ENCODE data around the gene DCC. TPM values are rescaled to one million over a fixed set of nuclear protein-coding genes. Genes with fewer than 3 reads are reported as not detected.

DCC gene
- total and polyA plus RNA-seq, 2 experiments from 2014 or later, result 0.53 to 0.73 TPM

DNA sequence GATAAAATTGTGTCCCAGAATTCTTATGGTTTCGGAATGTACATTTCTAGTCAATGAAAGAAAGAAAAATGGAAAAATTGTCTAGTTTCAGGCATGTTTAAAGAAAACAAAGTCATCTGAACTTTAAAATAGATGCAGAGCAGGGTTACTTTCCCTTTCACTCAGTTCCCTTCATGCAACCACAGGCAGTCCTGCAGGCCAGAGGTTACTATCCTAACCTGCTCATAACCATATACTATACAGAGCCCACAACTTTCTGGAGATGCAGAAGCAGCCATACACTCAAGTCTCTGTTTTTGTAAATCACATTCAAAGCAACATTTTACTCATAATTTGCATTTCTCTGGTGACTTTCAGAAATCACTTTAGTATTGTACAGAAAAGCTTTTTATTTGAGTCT is 1194.2 kb downstream of the DCC start (continued):
- TF ChIP-seq, protein P1, sequence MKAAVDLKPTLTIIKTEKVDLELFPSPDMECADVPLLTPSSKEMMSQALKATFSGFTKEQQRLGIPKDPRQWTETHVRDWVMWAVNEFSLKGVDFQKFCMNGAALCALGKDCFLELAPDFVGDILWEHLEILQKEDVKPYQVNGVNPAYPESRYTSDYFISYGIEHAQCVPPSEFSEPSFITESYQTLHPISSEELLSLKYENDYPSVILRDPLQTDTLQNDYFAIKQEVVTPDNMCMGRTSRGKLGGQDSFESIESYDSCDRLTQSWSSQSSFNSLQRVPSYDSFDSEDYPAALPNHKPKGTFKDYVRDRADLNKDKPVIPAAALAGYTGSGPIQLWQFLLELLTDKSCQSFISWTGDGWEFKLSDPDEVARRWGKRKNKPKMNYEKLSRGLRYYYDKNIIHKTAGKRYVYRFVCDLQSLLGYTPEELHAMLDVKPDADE (IDR thresholded peaks at IDR 0.05), result no peak
- TF ChIP-seq, protein P2, sequence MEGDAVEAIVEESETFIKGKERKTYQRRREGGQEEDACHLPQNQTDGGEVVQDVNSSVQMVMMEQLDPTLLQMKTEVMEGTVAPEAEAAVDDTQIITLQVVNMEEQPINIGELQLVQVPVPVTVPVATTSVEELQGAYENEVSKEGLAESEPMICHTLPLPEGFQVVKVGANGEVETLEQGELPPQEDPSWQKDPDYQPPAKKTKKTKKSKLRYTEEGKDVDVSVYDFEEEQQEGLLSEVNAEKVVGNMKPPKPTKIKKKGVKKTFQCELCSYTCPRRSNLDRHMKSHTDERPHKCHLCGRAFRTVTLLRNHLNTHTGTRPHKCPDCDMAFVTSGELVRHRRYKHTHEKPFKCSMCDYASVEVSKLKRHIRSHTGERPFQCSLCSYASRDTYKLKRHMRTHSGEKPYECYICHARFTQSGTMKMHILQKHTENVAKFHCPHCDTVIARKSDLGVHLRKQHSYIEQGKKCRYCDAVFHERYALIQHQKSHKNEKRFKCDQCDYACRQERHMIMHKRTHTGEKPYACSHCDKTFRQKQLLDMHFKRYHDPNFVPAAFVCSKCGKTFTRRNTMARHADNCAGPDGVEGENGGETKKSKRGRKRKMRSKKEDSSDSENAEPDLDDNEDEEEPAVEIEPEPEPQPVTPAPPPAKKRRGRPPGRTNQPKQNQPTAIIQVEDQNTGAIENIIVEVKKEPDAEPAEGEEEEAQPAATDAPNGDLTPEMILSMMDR (conservative IDR thresholded peaks at IDR 0.05; ENCODE audit: low read depth in 2 of 2), result no peak
- TF ChIP-seq, protein P3, sequence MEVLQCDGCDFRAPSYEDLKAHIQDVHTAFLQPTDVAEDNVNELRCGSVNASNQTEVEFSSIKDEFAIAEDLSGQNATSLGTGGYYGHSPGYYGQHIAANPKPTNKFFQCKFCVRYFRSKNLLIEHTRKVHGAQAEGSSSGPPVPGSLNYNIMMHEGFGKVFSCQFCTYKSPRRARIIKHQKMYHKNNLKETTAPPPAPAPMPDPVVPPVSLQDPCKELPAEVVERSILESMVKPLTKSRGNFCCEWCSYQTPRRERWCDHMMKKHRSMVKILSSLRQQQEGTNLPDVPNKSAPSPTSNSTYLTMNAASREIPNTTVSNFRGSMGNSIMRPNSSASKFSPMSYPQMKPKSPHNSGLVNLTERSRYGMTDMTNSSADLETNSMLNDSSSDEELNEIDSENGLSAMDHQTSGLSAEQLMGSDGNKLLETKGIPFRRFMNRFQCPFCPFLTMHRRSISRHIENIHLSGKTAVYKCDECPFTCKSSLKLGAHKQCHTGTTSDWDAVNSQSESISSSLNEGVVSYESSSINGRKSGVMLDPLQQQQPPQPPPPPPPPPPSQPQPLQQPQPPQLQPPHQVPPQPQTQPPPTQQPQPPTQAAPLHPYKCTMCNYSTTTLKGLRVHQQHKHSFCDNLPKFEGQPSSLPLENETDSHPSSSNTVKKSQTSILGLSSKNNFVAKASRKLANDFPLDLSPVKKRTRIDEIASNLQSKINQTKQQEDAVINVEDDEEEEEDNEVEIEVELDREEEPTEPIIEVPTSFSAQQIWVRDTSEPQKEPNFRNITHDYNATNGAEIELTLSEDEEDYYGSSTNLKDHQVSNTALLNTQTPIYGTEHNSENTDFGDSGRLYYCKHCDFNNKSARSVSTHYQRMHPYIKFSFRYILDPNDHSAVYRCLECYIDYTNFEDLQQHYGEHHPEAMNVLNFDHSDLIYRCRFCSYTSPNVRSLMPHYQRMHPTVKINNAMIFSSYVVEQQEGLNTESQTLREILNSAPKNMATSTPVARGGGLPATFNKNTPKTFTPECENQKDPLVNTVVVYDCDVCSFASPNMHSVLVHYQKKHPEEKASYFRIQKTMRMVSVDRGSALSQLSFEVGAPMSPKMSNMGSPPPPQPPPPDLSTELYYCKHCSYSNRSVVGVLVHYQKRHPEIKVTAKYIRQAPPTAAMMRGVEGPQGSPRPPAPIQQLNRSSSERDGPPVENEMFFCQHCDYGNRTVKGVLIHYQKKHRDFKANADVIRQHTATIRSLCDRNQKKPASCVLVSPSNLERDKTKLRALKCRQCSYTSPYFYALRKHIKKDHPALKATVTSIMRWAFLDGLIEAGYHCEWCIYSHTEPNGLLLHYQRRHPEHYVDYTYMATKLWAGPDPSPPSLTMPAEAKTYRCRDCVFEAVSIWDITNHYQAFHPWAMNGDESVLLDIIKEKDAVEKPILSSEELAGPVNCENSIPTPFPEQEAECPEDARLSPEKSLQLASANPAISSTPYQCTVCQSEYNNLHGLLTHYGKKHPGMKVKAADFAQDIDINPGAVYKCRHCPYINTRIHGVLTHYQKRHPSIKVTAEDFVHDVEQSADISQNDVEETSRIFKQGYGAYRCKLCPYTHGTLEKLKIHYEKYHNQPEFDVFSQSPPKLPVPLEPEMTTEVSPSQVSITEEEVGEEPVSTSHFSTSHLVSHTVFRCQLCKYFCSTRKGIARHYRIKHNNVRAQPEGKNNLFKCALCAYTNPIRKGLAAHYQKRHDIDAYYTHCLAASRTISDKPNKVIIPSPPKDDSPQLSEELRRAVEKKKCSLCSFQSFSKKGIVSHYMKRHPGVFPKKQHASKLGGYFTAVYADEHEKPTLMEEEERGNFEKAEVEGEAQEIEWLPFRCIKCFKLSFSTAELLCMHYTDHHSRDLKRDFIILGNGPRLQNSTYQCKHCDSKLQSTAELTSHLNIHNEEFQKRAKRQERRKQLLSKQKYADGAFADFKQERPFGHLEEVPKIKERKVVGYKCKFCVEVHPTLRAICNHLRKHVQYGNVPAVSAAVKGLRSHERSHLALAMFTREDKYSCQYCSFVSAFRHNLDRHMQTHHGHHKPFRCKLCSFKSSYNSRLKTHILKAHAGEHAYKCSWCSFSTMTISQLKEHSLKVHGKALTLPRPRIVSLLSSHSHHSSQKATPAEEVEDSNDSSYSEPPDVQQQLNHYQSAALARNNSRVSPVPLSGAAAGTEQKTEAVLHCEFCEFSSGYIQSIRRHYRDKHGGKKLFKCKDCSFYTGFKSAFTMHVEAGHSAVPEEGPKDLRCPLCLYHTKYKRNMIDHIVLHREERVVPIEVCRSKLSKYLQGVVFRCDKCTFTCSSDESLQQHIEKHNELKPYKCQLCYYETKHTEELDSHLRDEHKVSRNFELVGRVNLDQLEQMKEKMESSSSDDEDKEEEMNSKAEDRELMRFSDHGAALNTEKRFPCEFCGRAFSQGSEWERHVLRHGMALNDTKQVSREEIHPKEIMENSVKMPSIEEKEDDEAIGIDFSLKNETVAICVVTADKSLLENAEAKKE (CRISPR knock-in tag; IDR thresholded peaks at IDR 0.05), result no peak
- no peak for TF ChIP-seq POLR2AphosphoS5 (IDR thresholded peaks at IDR 0.05; ENCODE audit: low read depth)
- TF ChIP-seq EZH2phosphoT487 (IDR thresholded peaks at IDR 0.05; ENCODE audit: unreplicated experiment), result no peak
- TF ChIP-seq EZH2 (IDR thresholded peaks at IDR 0.05; ENCODE audit: low read depth, unreplicated experiment), result no peak

DNA sequence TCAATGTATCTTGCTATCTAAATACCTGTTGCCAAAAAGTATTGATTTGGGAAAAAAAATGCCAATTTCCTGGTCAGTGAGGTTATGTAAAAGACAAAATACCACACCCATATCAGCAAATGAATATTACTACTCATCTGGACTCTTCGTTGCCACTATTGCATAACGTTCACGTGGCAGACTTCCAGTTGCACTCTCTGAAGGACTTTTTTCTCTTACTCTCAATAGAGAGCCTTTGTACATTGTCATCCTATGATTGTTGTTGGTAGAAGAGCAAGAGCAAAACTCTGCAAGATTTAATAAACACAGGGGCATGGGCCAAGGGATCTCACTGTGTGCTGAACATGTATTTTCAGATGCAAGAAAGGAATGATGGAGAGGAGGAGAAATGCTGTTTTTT is 1194.7 kb downstream of the DCC start:
- no peak for DNase-seq (ENCODE audit: low spot score)
- Histone ChIP-seq H2AFZ (no peak overlapping the region), H4K20me1 (replicated peaks; ENCODE audit: insufficient read depth) (no peaks in the 10 kb centered on the region), H3K4me1 (ENCODE audit: insufficient read depth) (no peaks in the 10 kb centered on the region), H3K4me3 (no peak overlapping the region), H3K79me2 (replicated peaks; ENCODE audit: insufficient read depth) (no peaks in the 10 kb centered on the region), H3F3A (replicated peaks; ENCODE audit: low read depth) (no peaks in the 10 kb centered on the region), H3K36me3 (ENCODE audit: insufficient read depth) (no peaks in the 10 kb centered on the region), H3K27ac (ENCODE audit: low read depth) (no peak overlapping the region), H3K9me2 (ENCODE audit: insufficient read depth) (no peaks in the 10 kb centered on the region), H3K27me3 (ENCODE audit: insufficient read depth) (no peaks in the 10 kb centered on the region), H3K4me2 (no peak overlapping the region)
- TF ChIP-seq NANOG (IDR thresholded peaks at IDR 0.05; ENCODE audit: borderline replicate concordance) (no peak), EZH2 (IDR thresholded peaks at IDR 0.05; ENCODE audit: low read depth, unreplicated experiment) (no peak), CREB1 (CRISPR knock-in tag; IDR thresholded peaks at IDR 0.05; ENCODE audit: low read depth) (no peak), ZNF114 (CRISPR knock-in tag; IDR thresholded peaks at IDR 0.05) (no peak), STAT1 (IDR thresholded peaks at IDR 0.05; ENCODE audit: unreplicated experiment) (no peak)
- TF ChIP-seq, protein P2 (conservative IDR thresholded peaks at IDR 0.05; ENCODE audit: low read depth in 2 of 2), result no peak
- no peak for ATAC-seq
- no peak overlapping the region for H3K27ac Mint-ChIP-seq
- no peaks in the 10 kb centered on the region for H3K9me3 Mint-ChIP-seq
- H3K36me3 Mint-ChIP-seq (ENCODE audit: low read depth), result peaks cover 3% of the 10 kb centered on the region; the same call in 1 of the 3 replicates
- H3K27me3 Mint-ChIP-seq (ENCODE audit: insufficient read depth, low read depth, poor library complexity), result no peaks in the 10 kb centered on the region
- peaks cover 11% of the 10 kb centered on the region for H3K4me1 Mint-ChIP-seq
- no peak overlapping the region for H3K4me3 Mint-ChIP-seq

Measured in GM23338 (cell line).